GM11168 (cell line): Measurements from ENCODE around the gene ZNF366.

ENCODE experiments used
- in situ Hi-C: fragments of 300-500 bp; cut with MboI; formaldehyde crosslinking; loops from one replicate; pipeline ENCODE4 v1.12.0; 2022; ENCODE audit warnings: low sequenced_read_pairs; ENCODE audit not compliant: unreplicated experiment

Gene ZNF366

DNA sequence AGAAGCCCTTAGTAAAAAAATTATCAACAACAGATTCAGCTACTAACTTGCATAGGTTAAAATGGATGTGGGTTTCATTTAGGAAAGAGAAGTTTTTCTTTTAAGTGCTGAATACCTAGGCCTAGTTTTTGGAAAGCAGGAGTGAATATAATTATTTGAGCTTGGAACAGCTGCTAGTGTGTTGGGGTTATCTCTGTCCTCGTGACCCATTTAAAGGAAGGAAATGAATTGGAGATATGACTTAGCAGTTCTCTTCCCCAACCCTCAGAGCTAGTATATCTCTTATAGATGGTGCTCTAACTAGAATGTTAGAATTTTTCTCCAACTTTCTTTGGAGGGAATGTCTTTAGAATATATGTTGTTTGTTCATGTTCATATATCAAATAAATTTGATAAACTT, 38.6 kb downstream of the ZNF366 start:
- in situ Hi-C loops: no loop called here

DNA sequence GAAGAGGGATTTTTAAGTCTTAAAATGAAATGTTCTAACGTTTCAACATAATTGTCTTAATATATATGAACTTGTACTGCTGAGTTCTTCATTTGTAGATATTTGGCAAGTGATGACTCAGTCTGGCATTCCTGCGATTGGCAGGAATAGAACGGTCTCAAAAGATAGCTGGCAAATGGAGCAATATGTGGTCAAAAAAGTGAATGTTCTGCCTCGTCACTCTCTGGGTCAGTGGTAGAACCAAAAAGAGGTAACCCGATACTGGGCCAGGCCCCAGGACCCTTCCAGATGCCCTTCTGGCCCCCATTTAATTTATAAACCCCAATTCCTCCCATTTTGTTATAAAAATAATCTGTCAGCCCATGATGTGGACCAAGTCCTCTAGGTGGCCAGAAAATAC, 39.2 kb downstream of the ZNF366 start:
- in situ Hi-C loops: no loop called here

DNA sequence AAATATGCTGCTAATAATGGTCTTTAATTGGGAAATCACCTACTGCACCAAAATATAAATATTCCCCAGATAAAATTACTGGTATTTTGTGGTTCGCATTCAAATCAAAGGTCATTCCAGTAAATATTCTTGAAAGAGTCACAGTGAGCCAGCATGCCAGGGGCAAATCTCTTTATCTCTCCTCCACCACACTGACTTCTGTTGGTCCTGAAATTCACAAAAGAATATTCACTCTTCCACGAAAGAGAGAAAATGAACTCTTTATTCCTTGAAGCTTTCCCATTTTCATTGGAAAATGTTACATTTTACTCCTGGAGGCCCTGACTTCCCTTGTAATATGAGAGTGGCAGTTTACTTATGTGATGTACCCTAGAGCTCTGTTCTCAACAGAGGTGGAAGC, 39.7 kb downstream of the ZNF366 start:
- in situ Hi-C loops: no loop called here

DNA sequence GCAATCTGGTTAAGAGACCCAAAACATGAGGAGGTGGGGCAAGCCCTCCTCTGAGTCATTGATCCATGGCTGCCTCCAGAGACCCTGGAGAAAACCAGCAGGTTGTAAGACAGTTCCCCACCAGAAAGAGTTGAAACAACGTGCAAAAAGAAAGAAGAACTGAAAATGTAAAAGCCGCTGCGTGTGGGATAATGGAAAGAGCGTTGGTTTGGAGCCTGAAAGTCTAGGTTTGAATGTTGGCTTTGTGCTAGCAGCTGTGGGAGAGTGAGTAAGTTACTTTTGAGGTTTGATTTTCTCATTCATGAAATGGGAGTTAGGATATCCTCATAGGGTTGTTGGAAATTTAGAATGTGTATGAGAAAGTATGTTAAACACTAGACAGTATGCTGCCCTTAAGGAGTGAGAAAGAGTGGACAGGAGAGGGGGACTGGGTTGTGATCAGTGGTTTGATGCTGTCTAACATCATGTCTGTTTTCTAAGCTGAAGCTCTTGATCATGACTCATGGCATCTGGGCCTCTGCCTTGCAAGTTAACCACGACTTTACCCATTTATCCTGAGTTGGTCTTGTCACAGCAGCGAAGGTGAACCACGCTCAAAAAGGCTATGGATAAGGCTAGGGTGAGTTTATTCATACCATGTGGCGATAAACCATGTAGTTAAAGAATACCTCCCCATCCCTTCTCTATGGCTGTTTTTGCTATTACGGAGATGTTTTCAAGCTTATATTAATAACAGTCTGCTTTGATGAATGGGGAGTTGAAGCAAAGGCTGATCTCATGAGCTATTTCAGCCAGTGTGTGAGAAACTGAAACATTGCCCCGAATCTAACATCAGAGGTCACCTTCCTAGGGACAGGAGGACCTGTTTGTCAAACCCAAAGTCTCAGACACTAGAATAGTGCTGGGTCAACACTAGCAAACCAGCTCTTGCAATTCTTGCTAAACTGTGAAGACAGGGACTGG, 41.3 kb downstream of the ZNF366 start:
- in situ Hi-C loops: no loop called here

DNA sequence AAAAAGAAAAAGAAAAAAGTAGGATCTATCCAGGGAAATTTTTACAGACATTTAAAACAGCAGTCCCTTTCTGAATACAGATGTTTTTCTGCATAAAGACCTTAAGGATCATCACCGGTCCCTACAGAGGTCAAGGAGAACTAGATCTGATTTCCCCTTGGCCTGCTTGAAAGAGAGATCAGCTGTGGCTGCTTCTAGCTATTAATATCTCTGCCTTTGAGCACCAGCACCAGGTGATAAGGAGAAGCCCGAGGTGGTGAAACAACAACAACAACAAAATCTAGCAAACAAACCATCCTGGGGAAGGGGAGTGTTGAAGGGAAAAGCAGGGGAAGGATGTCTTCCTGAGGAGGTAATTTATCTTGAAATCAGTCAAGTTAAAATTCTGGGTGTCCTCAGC, 42.1 kb downstream of the ZNF366 start:
- in situ Hi-C loops: no loop called here

DNA sequence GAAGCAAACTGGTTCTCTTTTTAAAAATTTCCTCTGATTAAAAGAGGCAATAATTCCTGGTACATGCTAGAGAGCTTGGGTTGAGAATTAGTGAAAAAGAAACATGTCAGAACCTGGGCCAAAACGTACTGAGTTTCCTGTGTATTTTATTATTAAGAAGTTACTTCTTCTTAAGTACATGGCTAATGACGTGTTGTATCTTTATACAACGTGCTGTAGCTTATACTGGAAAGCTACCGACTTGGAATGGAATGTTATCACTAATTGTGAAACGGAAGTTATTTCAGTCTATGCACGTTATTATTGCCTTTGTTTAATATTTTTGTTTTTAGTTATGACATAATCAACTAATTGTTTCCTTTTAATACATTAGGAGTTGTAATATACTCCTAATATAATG, 43.1 kb downstream of the ZNF366 start:
- in situ Hi-C loops: no loop called here

DNA sequence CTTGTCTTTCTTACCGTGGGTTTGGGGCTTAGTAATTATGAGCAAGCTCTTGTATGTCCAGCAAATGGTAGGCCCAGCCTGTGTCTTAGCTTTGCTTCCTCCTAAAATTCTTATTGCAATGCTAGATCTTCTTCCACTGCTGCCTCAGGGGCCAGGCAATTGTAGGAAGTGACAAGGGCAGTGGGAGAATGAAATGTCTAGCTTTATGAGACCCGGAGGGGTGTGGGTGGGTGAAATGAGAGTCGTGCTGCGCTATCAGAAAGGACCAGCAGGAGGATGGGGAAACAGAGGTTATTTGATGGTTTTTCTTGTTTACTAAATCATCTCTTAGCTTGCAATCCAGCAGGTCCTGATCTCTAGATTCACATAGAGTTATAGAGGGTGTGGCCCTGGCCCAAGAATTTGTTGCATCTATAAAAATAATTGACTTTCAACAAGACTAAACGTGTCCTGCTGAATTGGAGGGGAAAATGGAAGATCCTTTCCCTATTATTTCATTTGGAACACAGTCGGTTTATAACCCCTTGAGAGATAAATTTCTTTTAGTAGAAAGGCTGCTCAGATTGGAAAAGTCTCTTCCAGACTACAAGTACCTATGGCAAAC, 43.7 kb downstream of the ZNF366 start:
- in situ Hi-C loops: no loop called here

DNA sequence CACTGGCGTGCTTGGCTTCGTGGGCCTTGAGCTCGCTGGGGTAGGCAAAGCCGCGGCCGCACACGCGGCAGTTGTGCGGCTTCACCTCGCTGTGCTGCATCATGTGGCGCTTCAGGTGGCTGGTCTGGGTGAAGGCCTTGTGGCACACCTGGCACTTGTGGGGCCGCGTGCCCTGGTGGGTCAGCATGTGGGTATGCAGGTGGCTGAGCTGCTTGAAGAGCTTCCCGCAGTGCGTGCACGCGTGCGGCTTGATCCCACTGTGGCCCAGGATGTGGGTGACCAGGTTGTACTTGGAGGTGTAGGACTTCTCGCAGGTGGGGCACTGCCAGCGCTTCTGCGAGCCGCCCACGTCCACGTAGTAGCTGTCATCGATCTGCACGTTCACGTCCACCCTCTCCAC, 46.8 kb downstream of the ZNF366 start:
- in situ Hi-C loops: no loop called here

DNA sequence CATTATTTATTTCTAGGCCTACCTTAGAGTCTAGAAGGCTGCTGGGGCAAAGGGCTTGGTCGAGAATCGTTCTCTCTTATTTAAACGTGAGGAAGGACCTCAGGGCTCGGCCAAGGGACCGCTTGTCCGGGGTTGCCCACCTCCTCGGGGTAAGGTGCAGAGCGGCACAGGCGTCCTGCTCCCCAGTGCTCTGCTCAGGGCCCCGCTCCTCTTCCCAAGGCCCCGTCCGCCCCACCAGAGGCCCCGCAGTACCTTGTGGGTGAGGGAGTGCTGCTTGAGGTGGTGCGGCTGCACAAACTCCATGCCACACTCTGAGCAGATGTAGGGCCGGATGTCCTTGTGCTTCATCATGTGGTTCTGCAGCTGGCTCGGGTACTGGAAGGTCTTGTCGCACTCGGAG, 47.3 kb downstream of the ZNF366 start:
- in situ Hi-C loops: no loop called here

DNA sequence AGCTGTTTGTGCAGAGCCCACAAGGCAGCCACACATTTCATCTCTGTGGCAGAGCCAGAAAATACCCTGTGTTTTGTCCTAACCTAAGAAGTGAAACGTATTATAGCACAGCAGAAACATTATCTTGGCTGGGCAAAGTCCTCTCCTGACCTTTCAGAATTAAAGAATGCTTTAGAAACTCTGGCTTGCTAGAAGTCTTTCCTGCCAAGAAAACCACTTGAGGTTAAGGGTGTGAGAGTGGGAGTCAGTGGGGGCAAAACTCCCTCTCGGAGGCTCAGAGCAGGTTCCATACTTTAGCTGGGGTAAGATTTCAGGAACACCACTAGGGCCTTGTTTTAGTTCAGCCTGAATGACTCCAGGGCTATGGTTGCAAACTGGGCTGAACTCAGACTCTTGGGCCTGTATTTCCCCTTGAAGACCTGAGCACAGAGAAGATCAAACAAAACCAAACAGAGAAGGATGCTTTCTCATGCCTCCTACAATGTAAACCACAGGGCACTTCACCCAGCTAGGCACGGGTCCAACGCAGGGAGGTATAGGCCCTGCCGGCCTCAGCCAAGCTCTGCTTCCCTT, 48.0 kb downstream of the ZNF366 start:
- in situ Hi-C loops: no loop called here

DNA sequence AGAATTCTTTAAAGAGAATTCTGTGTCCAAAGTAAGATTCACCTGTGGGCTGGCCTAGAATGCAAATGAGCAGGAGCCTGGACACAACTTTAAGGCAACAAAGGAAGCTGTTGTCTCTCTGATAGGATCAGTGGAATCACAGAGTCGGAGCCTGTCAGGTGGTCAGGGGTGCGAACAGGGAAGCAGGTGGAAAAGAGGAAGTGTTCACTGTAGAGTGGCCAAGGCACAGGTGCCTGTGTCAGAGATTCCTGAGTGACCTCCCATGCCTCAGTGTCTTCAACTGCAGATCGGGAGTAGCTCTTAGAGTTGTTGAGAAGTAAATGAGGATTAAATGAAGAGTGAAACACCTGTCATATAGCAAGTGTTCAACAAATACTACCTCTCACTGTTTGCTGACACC, 48.8 kb downstream of the ZNF366 start:
- in situ Hi-C loops: no loop called here

DNA sequence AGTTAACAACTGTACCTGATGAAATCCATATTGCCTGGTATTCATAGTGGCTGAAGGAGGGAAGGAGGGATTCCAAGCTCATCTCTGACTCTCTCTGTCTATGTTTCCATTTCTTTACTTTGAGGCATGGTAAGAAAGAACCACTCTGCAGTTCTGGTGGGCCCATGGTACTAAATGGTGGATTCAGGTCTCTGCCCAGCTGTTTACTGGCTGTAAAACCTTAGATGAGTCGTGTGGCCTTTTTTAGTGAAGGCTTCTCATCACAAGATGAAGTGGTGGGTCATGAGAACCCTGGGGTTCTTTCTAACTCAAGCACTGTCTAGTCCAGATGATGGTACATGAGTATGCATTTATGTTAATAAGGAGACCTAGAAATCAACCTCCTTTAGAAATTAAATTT, 49.7 kb downstream of the ZNF366 start:
- in situ Hi-C loops: no loop called here

DNA sequence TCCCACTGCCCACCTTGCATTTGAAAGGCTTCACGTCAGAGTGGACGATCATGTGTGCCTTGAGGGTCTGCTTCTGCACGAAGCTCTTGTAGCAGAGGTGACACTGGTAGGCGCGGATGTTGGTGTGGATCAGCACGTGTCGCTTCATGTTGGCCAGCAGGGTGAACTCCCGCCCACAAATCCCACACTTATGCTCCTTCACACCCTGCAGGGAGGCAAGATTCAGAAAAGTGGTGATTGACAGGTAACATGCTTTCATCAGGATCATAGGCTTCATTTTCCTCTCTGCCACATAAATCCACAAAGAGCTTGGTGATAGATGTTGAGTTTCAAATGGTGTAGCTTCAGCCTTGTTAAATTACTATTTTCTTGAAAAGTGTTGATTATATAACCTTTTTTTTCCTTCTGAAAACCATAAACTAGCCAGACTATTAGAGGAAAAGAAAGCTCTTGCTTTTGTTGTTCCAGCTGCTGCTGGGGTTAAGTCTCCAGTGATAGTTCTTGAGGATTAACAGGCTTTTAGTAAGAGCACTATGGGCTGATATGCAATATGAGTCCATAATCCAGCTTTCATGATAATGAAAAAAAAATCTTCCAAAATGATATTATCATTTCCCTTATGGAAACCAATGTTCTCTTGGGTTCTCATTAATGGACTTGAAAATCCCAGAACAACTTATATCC, 50.7 kb downstream of the ZNF366 start:
- in situ Hi-C loops: no loop called here

DNA sequence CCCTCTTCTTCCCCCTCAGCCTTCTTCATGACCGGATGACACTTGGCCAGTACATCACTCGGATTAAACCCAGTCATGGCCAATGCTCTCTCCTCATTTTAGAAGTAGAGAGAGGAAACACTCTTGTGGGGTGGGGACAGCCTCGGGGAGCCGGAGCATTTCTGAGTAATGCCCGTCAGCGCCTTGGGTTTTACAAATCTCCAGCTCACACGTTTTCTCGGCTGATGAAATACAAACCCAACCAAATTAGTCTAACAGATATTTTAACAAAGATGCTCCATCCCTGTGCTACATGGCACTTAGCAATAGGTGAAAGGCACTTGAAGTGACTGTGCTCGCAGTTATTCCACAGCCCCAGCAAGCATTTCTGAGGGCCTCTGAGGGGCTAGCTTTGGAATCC, 51.7 kb downstream of the ZNF366 start:
- in situ Hi-C loops: no loop called here

DNA sequence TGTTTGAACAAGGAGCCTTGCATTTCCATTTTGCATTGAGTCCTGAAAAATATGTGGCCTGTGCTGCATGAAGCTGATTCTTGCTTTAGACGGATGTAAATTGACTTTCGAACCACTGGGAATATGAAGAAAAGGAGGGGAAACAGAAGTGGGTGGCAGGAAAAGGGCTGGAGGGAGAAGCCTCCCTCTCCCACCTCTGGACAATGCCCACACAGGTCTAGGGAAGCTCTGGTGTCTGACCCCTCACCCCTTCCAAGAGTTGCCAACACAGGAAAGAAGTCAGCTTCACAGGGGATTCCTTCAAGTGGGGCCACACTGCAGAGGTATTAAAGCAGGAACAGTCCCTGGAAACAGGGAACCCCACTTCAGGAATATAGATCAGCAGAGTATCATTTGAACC, 52.2 kb downstream of the ZNF366 start:
- in situ Hi-C loops: no loop called here

DNA sequence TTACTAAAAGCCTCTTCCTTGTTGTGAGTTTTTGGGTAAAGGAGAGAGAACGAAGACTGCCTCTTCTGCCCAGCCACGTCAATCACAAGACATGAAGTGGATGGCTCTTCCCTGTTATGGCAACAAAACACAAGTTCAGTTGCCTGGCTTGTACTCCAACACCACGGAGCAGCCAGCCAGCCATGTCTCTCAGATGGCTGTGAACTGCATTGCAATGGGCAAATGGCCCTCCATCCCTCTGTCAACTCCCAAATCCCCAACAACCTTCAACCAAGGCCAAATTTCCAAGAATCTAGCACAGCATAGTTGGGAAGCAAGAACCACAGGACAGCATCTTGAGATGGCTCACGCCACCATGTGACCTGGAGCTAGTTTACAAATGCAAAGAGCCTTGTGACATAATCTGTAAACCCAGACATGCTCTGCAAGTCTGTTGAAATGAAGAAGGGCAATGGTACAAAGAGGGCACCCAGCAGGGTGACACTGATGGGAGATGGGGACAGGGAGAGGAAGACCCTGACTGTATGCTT, 53.9 kb downstream of the ZNF366 start:
- in situ Hi-C loops: no loop called here

DNA sequence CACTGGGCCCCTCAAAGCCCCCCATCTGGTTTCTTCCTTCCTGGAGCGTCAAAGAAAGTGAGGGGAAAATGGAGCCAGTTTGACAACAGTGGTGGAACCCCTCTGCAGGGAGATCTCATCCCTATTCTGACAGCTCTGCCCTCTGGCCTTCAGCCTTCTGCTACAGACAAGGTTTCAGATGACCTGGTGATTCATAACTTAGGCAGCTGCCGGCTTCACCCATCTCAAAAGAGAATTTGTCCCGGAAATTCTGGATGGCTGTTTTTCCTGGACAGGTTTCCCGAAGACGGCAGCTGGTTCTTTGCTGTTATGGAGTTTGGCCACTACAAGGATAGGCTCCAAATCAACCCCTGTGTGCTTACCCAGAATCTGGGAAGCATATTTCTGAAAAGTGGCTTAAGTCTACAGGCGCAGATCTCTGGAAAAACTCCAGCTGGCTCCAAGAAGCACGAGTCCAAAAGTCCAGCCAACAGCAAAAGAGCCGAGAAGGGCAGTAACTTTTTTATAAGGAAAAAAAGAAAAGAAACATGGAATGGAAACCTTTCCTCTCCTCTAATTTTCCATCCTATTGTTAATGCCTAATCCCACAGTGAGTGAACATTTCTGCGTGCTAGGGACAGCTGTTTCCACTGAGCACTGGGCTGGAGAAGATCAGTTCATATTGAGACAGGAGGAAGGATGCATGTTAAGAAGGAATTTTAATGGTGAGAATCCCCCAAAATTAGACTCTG, 54.5 kb downstream of the ZNF366 start:
- in situ Hi-C loops: no loop called here

DNA sequence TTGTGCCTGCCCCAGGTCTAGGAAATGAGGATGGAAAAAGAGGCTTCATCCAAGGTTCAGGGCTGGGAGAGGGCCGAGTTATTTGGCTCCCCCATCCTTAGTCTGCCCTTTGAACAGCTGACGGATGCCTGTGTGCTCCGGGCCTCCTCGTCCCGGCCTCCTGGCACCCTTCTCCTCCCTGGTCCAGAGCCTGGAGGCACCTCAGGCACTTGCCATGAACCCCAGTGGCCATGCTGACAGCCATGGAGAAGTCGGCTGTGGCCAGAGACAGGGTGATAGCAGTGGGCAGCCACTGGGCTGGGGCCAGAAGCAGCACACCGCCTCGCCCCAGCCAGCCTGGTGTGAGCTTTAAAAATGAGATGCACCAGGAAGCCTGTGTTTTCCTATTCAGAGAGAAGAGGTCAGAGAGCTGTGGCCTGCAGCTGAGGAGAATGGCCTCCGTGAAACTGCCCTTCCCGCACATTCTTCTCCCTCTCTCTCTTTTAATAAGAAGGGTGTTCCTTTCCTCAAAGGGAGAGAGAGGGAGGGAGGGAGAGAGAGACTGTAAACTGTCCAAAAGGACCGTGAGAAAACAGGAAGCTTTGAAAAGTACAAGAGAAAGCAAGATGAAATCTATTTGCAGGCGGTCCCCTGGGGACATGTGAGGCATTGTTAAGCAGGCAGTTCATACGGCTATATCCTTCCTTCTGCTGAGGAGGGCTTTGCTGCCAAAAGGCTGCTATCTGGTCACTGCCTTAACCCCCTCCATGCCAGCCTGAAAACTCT, 55.3 kb downstream of the ZNF366 start:
- in situ Hi-C loops: no loop called here

DNA sequence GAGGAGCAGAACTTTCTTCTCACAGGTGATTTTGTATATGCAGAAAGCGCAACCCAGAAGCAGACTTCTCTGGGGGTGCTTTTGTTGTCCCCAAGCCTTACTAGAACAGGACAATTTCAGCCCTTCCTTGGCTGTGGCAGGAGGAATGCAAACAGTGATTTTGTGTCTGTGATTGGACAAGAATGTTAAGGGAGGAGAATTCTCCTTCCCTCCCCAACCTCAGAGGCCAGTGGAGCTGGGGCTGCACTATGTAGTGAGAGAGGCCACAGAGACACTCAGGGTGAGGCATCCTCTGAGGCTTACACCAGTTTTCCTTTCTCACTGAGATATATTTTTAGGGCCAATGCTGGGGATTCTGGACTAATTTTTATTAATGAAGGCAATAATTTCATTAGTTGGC, 58.8 kb downstream of the ZNF366 start:
- in situ Hi-C loops: no loop called here
